RCC 7860 (cell line): ENCODE measurements around the gene ZGPAT.

ENCODE experiments used
- DNase-seq: peaks from one replicate; pipeline ENCODE4 v3.0.0-alpha.2; 2015; ENCODE audit warnings: low spot score
- FAIRE-seq: peaks from 2 replicates; lab custom pipeline; 2012; peaks lifted over from hg19 to GRCh38; lab: Jason Lieb, UNC

Gene ZGPAT

GRCh38 chr20:63777614-63778013 lies 69.8 kb downstream of the ZGPAT start:
- no peak for DNase-seq
- FAIRE-seq: no peak

- no peak for DNase-seq
- FAIRE-seq: no peak
These were observed 70.4 kb downstream of the ZGPAT start for GRCh38 chr20:63778034-63778752.

DNA sequence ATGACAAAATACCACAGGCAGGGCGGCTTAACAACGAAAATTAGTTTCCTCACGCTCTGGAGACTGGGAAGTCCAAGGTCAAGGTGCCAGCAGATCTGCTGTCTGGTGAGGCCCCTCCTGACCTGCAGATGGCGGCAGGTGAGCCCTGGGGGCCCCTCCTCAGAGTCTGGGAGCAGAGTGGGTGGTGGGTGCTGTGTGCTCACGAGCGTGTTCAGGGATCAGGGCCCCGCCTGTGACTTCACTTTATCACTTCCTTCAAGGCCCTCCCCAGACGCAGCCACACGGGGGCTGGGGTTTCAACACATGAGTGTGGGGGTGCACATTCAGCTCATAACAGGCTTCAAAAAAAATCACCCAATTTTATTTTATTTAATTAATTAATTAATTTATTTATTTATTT lies 71.0 kb downstream of the ZGPAT start:
- DNase-seq (no peak), FAIRE-seq (no peak)

- no peak for FAIRE-seq
- DNase-seq: no peak
These were observed 73.3 kb downstream of the ZGPAT start for GRCh38 chr20:63781181-63781580.

DNA sequence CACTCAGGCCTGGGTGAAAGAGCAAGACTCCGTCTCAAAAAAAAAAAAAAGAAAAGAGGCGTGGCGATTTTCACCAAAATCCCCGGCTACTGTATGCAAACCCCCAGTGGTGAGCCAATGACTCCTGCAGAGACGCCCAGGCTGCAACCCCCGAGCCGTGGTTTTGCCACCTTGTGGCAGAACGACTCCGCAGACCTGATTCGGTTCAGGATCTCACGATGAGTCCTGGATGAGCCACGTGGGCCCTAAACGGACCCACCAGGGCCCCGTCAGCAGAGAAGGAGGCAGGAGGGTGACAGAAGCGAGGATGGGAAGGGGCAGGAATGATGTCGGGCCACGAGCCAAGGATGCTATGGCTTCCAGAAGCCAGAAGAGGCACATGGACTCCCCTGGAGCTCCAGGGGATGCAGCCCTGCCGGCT lies 74.2 kb downstream of the ZGPAT start:
- DNase-seq: no peak
- FAIRE-seq: no peak

DNA sequence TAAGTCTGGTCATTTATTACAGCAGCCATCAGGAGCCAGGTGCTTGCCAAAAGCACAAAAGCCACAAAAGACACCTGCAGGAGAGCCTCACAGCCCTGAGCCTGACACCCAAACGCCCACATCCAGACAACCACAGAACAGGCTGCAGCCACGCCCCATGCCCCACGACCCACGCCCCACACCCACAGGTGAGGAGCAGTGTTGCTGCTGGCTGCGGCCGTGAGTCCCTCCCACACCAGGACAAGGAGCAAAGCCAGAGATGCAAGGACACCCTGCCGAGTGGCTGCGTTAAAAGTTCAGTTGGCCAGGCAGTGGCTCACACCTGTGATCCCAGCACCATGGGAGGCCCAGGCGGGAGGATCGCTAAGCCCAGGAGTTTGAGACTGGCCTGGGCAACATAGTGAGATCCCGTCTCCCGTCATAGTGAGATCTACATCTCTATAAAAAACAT lies 74.7 kb downstream of the ZGPAT start:
- FAIRE-seq: no peak

DNA sequence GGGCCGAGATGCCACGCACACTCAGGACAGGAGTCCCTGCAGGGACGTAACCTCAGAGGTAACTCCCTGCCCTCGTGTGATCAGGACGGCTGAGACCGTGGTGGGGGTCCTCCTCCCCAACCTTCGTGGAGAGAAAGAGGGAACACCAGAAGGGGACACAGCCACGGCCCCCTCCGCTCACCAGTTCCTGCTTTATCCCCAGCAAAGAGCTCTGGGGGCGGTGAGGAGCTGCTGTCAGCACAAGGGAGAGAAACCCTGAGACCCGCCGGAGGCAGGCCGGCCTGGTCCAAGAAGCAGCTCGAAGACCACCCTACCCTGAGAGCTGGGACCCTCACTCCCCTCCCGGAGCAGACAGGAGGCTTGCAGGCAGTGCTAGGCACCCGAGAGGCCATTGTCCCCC lies 76.1 kb downstream of the ZGPAT start:
- FAIRE-seq (no peak), DNase-seq (no peak)

More for the DNA sequence above, 74.7 kb downstream of the ZGPAT start:
- no peak for DNase-seq

DNA sequence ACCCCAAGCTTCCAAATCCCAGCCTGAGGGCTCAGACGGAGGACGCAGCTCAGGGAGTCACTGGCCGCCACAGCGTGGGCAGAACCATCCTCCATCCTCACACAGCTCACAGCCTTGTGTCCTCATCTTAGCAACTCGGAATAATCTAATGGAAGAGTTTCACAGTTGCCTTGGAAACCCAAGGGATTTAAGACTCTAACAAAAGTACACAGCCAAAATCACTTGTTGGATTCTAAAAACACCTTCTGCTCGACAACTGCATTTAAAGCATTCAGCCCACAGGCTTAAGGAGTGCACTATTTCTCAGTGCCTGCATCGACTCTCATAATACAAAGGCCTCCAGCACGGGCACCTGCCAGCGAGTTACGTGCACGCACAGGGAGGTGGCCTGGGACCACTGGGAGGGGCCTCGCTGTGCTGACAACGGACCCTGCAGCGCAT lies 77.9 kb downstream of the ZGPAT start:
- DNase-seq: no peak
- FAIRE-seq: no peak
